Liver (tissue), 9 donors: Measurements from ENCODE around the gene A4GALT. TPM values are rescaled to one million over a fixed set of nuclear protein-coding genes. Genes with fewer than 3 reads are reported as not detected.
"Not testable (repeated sequence)": the region's sequence is repeated elsewhere in the genome, so short reads cannot be mapped to it uniquely, and the experiment has no call there.

Experiments used
- DNase-seq: peaks from one replicate; pipeline ENCODE4 v3.0.0-alpha.2; 2017; ENCODE audit warnings: low spot score
- H3K27ac ChIP-seq, 2 donors: one replicate each; pipeline ENCODE4 v1.7.0; 2013; ENCODE audit warnings: inconsistent platforms in 2 of 2, low read length in 2 of 2, control low read depth in 1 of 2, low read depth in 1 of 2, mild to moderate bottlenecking in 1 of 2
- H3K27me3 ChIP-seq, 4 donors: one replicate each; pipeline versions ENCODE4 v1.6.1 to v1.7.0; 2013; ENCODE audit warnings: low read length in 3 of 4, inconsistent platforms in 1 of 4, mild to moderate bottlenecking in 1 of 4, moderate library complexity in 1 of 4; ENCODE audit not compliant: control insufficient read depth in 4 of 4, insufficient read depth in 4 of 4
- H3K36me3 ChIP-seq, 4 donors: one replicate each; pipeline versions ENCODE4 v1.6.1 to v1.7.0; 2013; ENCODE audit warnings: low read length in 3 of 4, mild to moderate bottlenecking in 3 of 4, low read depth in 1 of 4, moderate library complexity in 1 of 4; ENCODE audit not compliant: control insufficient read depth in 4 of 4, insufficient read depth in 3 of 4
- H3K4me1 ChIP-seq, 4 donors: one replicate each; pipeline versions ENCODE4 v1.6.1 to v1.7.0; 2013; ENCODE audit warnings: low read length in 3 of 4, mild to moderate bottlenecking in 3 of 4, moderate library complexity in 1 of 4; ENCODE audit not compliant: control insufficient read depth in 4 of 4, insufficient read depth in 4 of 4
- H3K4me3 ChIP-seq, 3 donors: one replicate each; pipeline versions ENCODE4 v1.6.1 to v1.7.0; 2013; ENCODE audit warnings: low read length in 3 of 3, control low read depth in 1 of 3, low read depth in 1 of 3, mild to moderate bottlenecking in 1 of 3
- H3K9ac ChIP-seq, 2 donors: one replicate each; pipeline ENCODE4 v1.7.0; 2013; ENCODE audit warnings: low read length in 2 of 2, mild to moderate bottlenecking in 2 of 2, moderate library complexity in 2 of 2, control low read depth in 1 of 2, low read depth in 1 of 2
- H3K9me3 ChIP-seq, 4 donors: one replicate each; pipeline versions ENCODE4 v1.6.1 to v1.7.0; 2013; ENCODE audit warnings: low read length in 3 of 4; ENCODE audit not compliant: control insufficient read depth in 4 of 4
- CTCF ChIP-seq: fragments of 150-350 bp; IDR thresholded peaks from 2 replicates; pipeline ENCODE4 v1.5.1; 2017; ENCODE audit warnings: improper control_type of control experiment, low read depth, low read length; ENCODE audit not compliant: missing input control
- FOXA1 ChIP-seq: IDR thresholded peaks from 2 replicates; pipeline ENCODE4 v1.6.1; 2016; ENCODE audit warnings: antibody characterized with exemption
- HNF4A ChIP-seq, 2 donors: conservative IDR thresholded peaks; 2 replicates each; pipeline ENCODE4 v1.6.1; 2016; ENCODE audit warnings: antibody characterized with exemption in 2 of 2, mild to moderate bottlenecking in 2 of 2
- MAX ChIP-seq: IDR thresholded peaks from 2 replicates; pipeline ENCODE4 v1.6.1; 2016; ENCODE audit warnings: antibody characterized with exemption
- REST ChIP-seq: IDR thresholded peaks from 2 replicates; pipeline ENCODE4 v1.6.1; 2016; ENCODE audit warnings: antibody characterized with exemption, mild to moderate bottlenecking
- TAF1 ChIP-seq: conservative IDR thresholded peaks from 2 replicates; pipeline ENCODE4 v1.6.1; 2016; ENCODE audit warnings: antibody characterized with exemption, mild to moderate bottlenecking
- YY1 ChIP-seq: IDR thresholded peaks from 2 replicates; pipeline ENCODE4 v1.6.1; 2016; ENCODE audit warnings: antibody characterized with exemption, mild to moderate bottlenecking
- ZBTB33 ChIP-seq: IDR thresholded peaks from 2 replicates; pipeline ENCODE4 v1.6.1; 2016; ENCODE audit warnings: antibody characterized with exemption
- WGBS: extraction: QIAGEN DNeasy Blood & Tissue Kit; methylation state at CpG from one replicate; pipeline ENCODE4 v1.1.7; 2013; 5-methylcytosine and 5-hydroxymethylcytosine counted together
- polyA plus RNA-seq, 2 donors: library from polyadenylated mRNA; stranded (reverse) in 1 of 2; unstranded in 1 of 2; fragments of 200-250 nt in 1 of 2; fragments of >200 nt in 1 of 2; fragmentation: Nextera tagmentation in 1 of 2; extraction: Ambion mirVana in 1 of 2; gene quantifications; one replicate each; pipeline versions ENCODE4 v1.2.1 to v1.2.3, GENCODE V29; 2013 to 2015
- total RNA-seq, 2 donors: library from RNA; depleted of rRNA; stranded (reverse); fragments of >200 nt; gene quantifications; one replicate each; pipeline ENCODE4 v1.2.3, GENCODE V29; 2014
- TF ChIP-seq, protein P1 (sequence below): IDR thresholded peaks from 2 replicates; pipeline ENCODE4 v1.6.1; 2016; ENCODE audit warnings: antibody characterized with exemption
- donor health status: healthy.
- donor health status: healthy.
- donor health status: healthy.
- donor health status: healthy.
- donor health status: healthy.

Gene A4GALT
- total and polyA plus RNA-seq, 4 donors, result 1.6 to 8.2 (median 2.0) TPM

GRCh38 chr22:42678894-42679293 is 41.8 kb downstream of the A4GALT start:
- Histone ChIP-seq H3K27me3 (no peaks in the 10 kb centered on the region), H3K9ac (no peak overlapping the region), H3K9me3 (peaks cover 0 to 1% (median 0%) of the 10 kb centered on the region in 4 donors), H3K4me3 (no peak overlapping the region), H3K27ac (no peak overlapping the region), H3K4me1 (peaks cover 4 to 8% (median 5%) of the 10 kb centered on the region in 4 donors), H3K36me3 (no peaks in the 10 kb centered on the region)
- 95% methylated on average over 1 of the region's 1 CpG for WGBS
- DNase-seq, result no peak
- TF ChIP-seq CTCF (no peak), MAX (no peak), HNF4A (conservative IDR thresholded peaks at IDR 0.05) (no peak), ZBTB33 (no peak), YY1 (no peak), FOXA1 (no peak), TAF1 (no peak), REST (no peak)
- TF ChIP-seq, protein P1, sequence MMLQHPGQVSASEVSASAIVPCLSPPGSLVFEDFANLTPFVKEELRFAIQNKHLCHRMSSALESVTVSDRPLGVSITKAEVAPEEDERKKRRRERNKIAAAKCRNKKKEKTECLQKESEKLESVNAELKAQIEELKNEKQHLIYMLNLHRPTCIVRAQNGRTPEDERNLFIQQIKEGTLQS, result no peak

GRCh38 chr22:42677936-42678335 is 42.7 kb downstream of the A4GALT start:
- 85% methylated on average over 4 of the region's 4 CpGs for WGBS
- not testable (repeated sequence) for H3K36me3 ChIP-seq, DNase-seq, H3K9me3 ChIP-seq, H3K27me3 ChIP-seq, H3K4me3 ChIP-seq, H3K27ac ChIP-seq, H3K9ac ChIP-seq
- peaks cover 6 to 11% (median 7%) of the 10 kb centered on the region in 4 donors for H3K4me1 ChIP-seq
